ENCODE data around the gene ANO1. TPM values are rescaled to one million over a fixed set of nuclear protein-coding genes. Genes with fewer than 3 reads are reported as not detected.

ANO1 gene
- total and polyA plus RNA-seq, 2 of the 8 experiments (the other 6 are each of a cell fraction or from before 2014, with no cell fraction given) = 4.7 to 5.0 TPM

- no peak for TF ChIP-seq ATF2 (IDR thresholded peaks at IDR 0.05; ENCODE audit: low read length)
Observed at GRCh38 chr11:70055444-70055843, 22.7 kb upstream of the ANO1 start (continued).
